GM10248 (cell line): ENCODE measurements around the gene IGSF10.
"Not testable (repeated sequence)": the region's sequence is repeated elsewhere in the genome, so short reads cannot be mapped to it uniquely, and the experiment has no call there.

Experiments
- CTCF ChIA-PET: fragments of 300-600 bp; sonication (Branson Sonifier 250); formaldehyde crosslinking; extraction: SDS; loops from one replicate; lab custom pipeline; 2021; ENCODE audit warnings: antibody characterized with exemption; lab: Yijun Ruan, JAX
- POLR2A ChIA-PET: fragments of 350-650 bp; sonication (Branson Sonifier 250); formaldehyde crosslinking; extraction: SDS; loops from one replicate; lab custom pipeline; 2020; ENCODE audit warnings: antibody characterized with exemption; lab: Yijun Ruan, JAX
- DNase-seq: peaks from one replicate; pipeline ENCODE4 v3.0.0; 2012; ENCODE audit errors: extremely low spot score
- CTCF ChIP-seq: IDR thresholded peaks from 2 replicates; pipeline ENCODE4 v1.5.1; 2012; ENCODE audit warnings: mild to moderate bottlenecking, low read depth; ENCODE audit errors: extremely low read depth, missing control alignments, control extremely low read depth

The IGSF10 gene

DNA sequence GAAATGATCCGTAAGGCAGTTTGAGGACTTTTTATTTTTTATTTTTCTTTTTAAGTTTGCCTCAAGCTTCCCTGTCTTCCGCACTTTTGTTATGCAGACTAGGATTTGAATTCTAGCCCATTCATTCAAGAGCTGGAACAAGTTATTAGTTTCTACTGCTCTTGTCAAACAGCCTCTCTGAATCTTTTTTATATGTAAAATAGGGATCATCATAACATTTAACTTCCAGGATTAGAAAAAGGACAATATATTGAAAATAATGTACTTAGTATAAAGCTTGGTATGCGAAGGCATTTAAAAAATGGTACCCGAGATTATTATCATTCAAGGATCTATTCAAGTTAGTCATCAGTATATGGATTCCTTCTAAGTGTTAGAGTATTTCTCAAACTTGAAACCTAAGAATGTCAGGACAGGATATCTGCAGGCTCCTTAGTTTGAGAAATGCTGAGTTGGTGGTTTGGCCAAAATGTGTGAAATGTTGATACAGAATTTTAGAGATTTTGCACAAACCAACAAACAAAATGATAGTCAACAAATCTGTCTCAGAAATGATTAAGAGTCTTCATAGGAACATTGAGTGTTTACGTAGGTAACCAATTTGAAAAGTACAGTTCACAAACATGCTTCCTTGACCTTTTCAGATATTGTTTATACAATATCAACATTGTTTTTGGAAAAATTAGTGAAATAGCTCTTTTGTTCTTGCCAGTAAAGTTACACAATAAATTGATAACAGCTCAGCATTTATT, 40.5 kb upstream of the IGSF10 start:
- ChIA-PET CTCF (no interaction called here), POLR2A (no interaction called here)
- DNase-seq = no peak
- TF ChIP-seq CTCF = no peak

- no peak for TF ChIP-seq CTCF
- POLR2A ChIA-PET = no interaction called here
- DNase-seq = no peak
- CTCF ChIA-PET = no interaction called here
These were observed 38.3 kb upstream of the IGSF10 start for GRCh38 chr3:151499168-151499567.

GRCh38 chr3:151491525-151491924, 30.7 kb upstream of the IGSF10 start:
- POLR2A ChIA-PET = no interaction called here
- CTCF ChIA-PET = interaction anchor here (1.7 kb wide), 1 partner anchor 23 kb away, joined by 4 read pairs; no protein-coding TSS in a partner anchor
- TF ChIP-seq CTCF = no peak
- DNase-seq = no peak

DNA sequence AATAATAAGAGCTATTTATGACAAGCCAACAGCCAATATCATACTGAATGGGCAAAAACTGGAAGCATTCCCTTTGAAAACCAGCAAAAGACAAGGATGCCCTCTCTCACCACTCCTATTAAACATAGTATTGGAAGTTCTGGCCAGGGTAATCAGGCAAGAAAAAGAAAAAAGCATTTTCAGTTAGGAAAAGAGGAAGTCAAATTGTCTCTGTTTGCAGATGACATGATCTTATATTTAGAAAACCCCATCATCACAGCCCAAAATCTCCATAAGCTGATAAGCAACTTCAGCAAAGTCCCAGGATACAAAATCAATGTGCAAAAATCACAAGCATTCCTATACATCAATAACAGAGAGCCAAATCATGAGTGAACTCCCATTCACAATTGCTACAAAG, 27.0 kb upstream of the IGSF10 start:
- POLR2A ChIA-PET, CTCF ChIA-PET, DNase-seq: not testable (repeated sequence)

DNA sequence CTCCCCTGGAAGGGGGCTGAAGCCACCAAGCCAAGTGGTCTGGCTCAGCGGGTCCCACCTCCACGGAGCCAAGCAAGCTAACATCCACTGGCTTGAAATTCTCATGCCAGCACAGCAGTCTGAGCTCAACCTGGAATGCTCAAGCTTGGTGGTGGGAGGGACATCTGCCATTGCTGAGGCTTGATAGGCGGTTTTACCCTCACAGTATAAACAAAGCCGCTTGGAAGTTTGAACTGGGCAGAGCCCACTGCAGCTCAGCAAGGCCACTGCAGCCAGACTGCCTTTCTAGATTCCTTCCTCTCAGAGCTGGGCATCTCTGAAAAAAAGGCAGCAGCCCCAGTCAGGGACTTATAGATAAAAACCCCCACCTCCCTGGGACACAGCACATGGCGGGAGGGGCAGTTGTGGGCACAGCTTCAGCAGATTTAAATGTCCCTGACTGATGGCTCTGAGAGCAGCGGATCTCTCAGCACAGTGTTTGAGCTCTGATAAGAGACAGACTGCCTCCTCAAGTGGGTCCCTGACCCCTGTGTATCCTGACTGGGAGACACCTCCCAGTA, 23.2 kb upstream of the IGSF10 start:
- no peak for TF ChIP-seq CTCF
- POLR2A ChIA-PET = no interaction called here
- CTCF ChIA-PET = interaction anchor here (1.0 to 2.0 kb wide), 5 partner anchors 10 to 156 kb away, joined by 3 to 10 read pairs (median 3); no protein-coding TSS in a partner anchor
- DNase-seq = no peak

DNA sequence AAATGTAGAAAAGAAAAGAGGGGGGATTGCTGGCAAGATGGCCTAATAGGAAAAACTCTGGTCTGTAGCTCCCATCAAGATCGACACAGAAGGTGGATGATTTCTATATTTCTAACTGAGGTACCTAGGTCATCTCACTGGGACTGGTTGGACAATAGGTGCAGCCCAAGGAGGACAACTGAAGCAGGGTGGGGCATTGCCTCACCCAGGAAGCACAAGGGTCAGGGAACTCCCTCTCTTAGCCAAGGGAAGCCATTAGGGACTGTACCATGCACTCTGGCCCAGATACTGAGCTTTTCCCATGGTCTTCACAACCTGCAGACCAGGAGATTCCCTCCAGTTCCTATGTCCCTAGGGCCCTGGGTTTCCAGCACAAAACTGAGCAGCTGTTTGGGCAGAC, 22.6 kb upstream of the IGSF10 start:
- CTCF ChIA-PET = interaction anchor here (1.0 to 1.7 kb wide), 5 partner anchors 10 to 156 kb away, joined by 3 to 4 read pairs (median 3); no protein-coding TSS in a partner anchor

More for the DNA sequence above, 22.6 kb upstream of the IGSF10 start:
- TF ChIP-seq CTCF = no peak
- POLR2A ChIA-PET = no interaction called here
- DNase-seq = no peak
